Smooth muscle cell (in vitro differentiated cells): Measurements from ENCODE around the gene PSG4. TPM values are rescaled to one million over a fixed set of nuclear protein-coding genes. Genes with fewer than 3 reads are reported as not detected.
"Not testable (repeated sequence)": the region's sequence is repeated elsewhere in the genome, so short reads cannot be mapped to it uniquely, and the experiment has no call there.

Source experiments
- DNase-seq: peaks from one replicate; lab custom pipeline; 2025; ENCODE audit not compliant: unreplicated experiment; lab: John Stamatoyannopoulos, UW
- H2AFZ ChIP-seq: fragments of 200-600 bp; sonication (generic); 2 replicates; pipeline ENCODE4 v1.6.0; 2016; ENCODE audit warnings: antibody characterized with exemption, low read depth, mild to moderate bottlenecking
- H3F3A ChIP-seq: fragments of 200-600 bp; sonication (generic); 2 replicates; pipeline ENCODE4 v1.6.0; 2017; ENCODE audit warnings: antibody characterized with exemption, low read depth
- H3K27ac ChIP-seq: fragments of 200-600 bp; sonication (generic); 2 replicates; pipeline ENCODE4 v1.5.1; 2016; ENCODE audit warnings: low read depth, mild to moderate bottlenecking
- H3K27me3 ChIP-seq: fragments of 200-600 bp; sonication (generic); 2 replicates; pipeline ENCODE4 v1.6.1; 2016; ENCODE audit warnings: low read depth, mild to moderate bottlenecking
- H3K36me3 ChIP-seq: fragments of 200-600 bp; sonication (generic); 2 replicates; pipeline ENCODE4 v1.5.1; 2016; ENCODE audit warnings: low read depth
- H3K4me1 ChIP-seq: fragments of 200-600 bp; sonication (generic); 2 replicates; pipeline ENCODE4 v1.5.1; 2016; ENCODE audit warnings: low read depth
- H3K4me2 ChIP-seq: fragments of 200-600 bp; sonication (generic); 2 replicates; pipeline ENCODE4 v1.6.0; 2016; ENCODE audit warnings: mild to moderate bottlenecking
- H3K4me3 ChIP-seq: fragments of 200-600 bp; sonication (generic); 2 replicates; pipeline ENCODE4 v1.5.1; 2016; ENCODE audit warnings: mild to moderate bottlenecking
- H3K79me2 ChIP-seq: fragments of 200-600 bp; sonication (generic); 2 replicates; pipeline ENCODE4 v1.6.0; 2016; ENCODE audit warnings: low read depth, mild to moderate bottlenecking
- H3K9ac ChIP-seq: fragments of 200-600 bp; sonication (generic); 2 replicates; pipeline ENCODE4 v1.6.0; 2016; ENCODE audit warnings: low read depth
- H3K9me3 ChIP-seq: fragments of 200-600 bp; sonication (generic); replicated peaks from 2 replicates; pipeline ENCODE4 v1.5.1; 2016; ENCODE audit warnings: low read depth
- H4K20me1 ChIP-seq: fragments of 200-600 bp; sonication (generic); 2 replicates; pipeline ENCODE4 v1.6.0; 2016; ENCODE audit warnings: low read depth
- WGBS: methylation state at CpG from one replicate; pipeline ENCODE4 v1.1.7; 2016; ENCODE audit warnings: low lambda C conversion rate; 5-methylcytosine and 5-hydroxymethylcytosine counted together
- polyA plus RNA-seq: library from polyadenylated mRNA; unstranded; fragments of >200 nt; fragmentation: Nextera tagmentation; extraction: Ambion mirVana; gene quantifications from 2 replicates; pipeline ENCODE4 v1.2.1, GENCODE V29; 2016
- total RNA-seq: library from RNA; depleted of rRNA; stranded (reverse); fragments of >200 nt; gene quantifications from 2 replicates; pipeline ENCODE4 v1.2.3, GENCODE V29; 2014

The PSG4 gene
- not detected in 2 replicates for total RNA-seq
- polyA plus RNA-seq, result not detected in 2 replicates

- H2AFZ ChIP-seq, DNase-seq, H4K20me1 ChIP-seq, H3K9me3 ChIP-seq, H3K27me3 ChIP-seq, H3K36me3 ChIP-seq, H3K9ac ChIP-seq, H3K27ac ChIP-seq, H3F3A ChIP-seq, H3K79me2 ChIP-seq, H3K4me1 ChIP-seq, H3K4me2 ChIP-seq, H3K4me3 ChIP-seq: not testable (repeated sequence)
- 65% methylated on average over 9 of the region's 9 CpGs for WGBS
Measured at GRCh38 chr19:43205471-43206105, at the start of gene PSG4. Gene PSG4, minus strand, starts transcription at chr19:43205638. Its CDS starts 102 bp downstream, at chr19:43205536.

DNA sequence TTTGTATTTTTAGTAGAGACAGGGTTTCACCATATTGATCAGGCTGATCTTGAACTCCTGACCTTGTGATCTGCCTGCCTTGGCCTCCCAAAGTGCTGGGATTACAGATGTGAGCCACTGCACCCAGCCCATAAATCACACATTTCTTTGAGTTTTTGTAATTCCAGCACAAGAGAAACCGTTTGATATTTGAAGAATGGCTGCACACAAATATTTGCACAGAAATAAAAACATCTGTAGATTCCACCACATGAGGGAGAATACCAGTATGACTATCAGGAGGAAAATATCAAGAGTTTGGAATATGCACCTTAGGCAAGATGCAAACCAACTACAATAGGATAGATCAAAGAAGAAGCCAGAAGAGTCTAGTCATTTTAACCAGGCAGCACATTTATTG lies 46.0 kb upstream of the PSG4 start:
- not testable (repeated sequence) for H3K4me2 ChIP-seq, H3K4me3 ChIP-seq, H2AFZ ChIP-seq, H3K36me3 ChIP-seq, H3K27me3 ChIP-seq, H3K79me2 ChIP-seq, H3K9me3 ChIP-seq, DNase-seq, H3F3A ChIP-seq, H3K4me1 ChIP-seq, H4K20me1 ChIP-seq, H3K27ac ChIP-seq, H3K9ac ChIP-seq
- WGBS, result 20% methylated on average over 1 of the region's 1 CpG

GRCh38 chr19:43250296-43250695 lies 44.9 kb upstream of the PSG4 start:
- 52% methylated on average over 5 of the region's 5 CpGs for WGBS
- not testable (repeated sequence) for H3K9ac ChIP-seq

DNA sequence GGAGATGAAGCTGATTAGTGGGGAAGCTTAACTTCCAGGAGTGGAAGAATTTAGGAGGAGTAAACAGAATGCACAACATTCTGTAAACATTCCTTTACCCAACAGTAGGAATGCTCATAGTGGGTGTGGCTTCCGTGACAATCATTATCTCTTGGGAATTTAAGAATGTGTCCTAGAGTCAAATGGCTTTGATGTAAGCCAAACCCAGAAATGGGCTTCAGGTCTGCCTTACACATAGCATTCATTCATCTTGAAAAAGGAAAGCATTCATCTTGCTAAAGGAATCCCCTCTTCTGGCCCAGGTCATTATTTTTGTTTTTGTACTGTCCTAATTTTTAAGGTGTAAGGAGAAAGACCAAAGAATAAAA lies 43.2 kb upstream of the PSG4 start:
- H3K9ac ChIP-seq, H4K20me1 ChIP-seq: not testable (repeated sequence)
- WGBS, result 86% methylated on average over 1 of the region's 1 CpG

More at GRCh38 chr19:43250296-43250695, 44.9 kb upstream of the PSG4 start:
- not testable (repeated sequence) for H3K36me3 ChIP-seq, H2AFZ ChIP-seq, H3K79me2 ChIP-seq, H3K27me3 ChIP-seq, H3K4me1 ChIP-seq, H3F3A ChIP-seq, H3K4me3 ChIP-seq, H4K20me1 ChIP-seq, H3K27ac ChIP-seq, DNase-seq, H3K4me2 ChIP-seq, H3K9me3 ChIP-seq

GRCh38 chr19:43247243-43247880 lies 41.9 kb upstream of the PSG4 start:
- not testable (repeated sequence) for H3K4me1 ChIP-seq, H4K20me1 ChIP-seq, H3K27ac ChIP-seq, H3K9ac ChIP-seq, H3K27me3 ChIP-seq, H3K9me3 ChIP-seq, H3F3A ChIP-seq, H2AFZ ChIP-seq, H3K4me3 ChIP-seq, H3K4me2 ChIP-seq, DNase-seq, H3K36me3 ChIP-seq, H3K79me2 ChIP-seq
- 46% methylated on average over 2 of the region's 13 CpGs for WGBS

More for the DNA sequence above, 43.2 kb upstream of the PSG4 start:
- H3K27ac ChIP-seq, H3K79me2 ChIP-seq, H3K36me3 ChIP-seq, DNase-seq, H2AFZ ChIP-seq, H3K9me3 ChIP-seq, H3K27me3 ChIP-seq, H3F3A ChIP-seq, H3K4me1 ChIP-seq, H3K4me3 ChIP-seq, H3K4me2 ChIP-seq: not testable (repeated sequence)

GRCh38 chr19:43245848-43246247 lies 40.4 kb upstream of the PSG4 start:
- not testable (repeated sequence) for H4K20me1 ChIP-seq, H3K36me3 ChIP-seq, DNase-seq, H3K4me3 ChIP-seq, H3K4me1 ChIP-seq, H2AFZ ChIP-seq, H3F3A ChIP-seq, H3K9me3 ChIP-seq, H3K79me2 ChIP-seq, H3K27ac ChIP-seq, H3K9ac ChIP-seq, H3K4me2 ChIP-seq, H3K27me3 ChIP-seq
- 58% methylated on average over 3 of the region's 3 CpGs for WGBS

- H3F3A ChIP-seq, H3K36me3 ChIP-seq, H3K4me1 ChIP-seq, H3K4me2 ChIP-seq, H3K9me3 ChIP-seq, DNase-seq, H3K27ac ChIP-seq, H3K9ac ChIP-seq, H3K4me3 ChIP-seq, H2AFZ ChIP-seq, H3K79me2 ChIP-seq, H4K20me1 ChIP-seq, H3K27me3 ChIP-seq: not testable (repeated sequence)
- WGBS, result 66% methylated on average over 2 of the region's 2 CpGs
Measured at GRCh38 chr19:43242211-43242610, 36.8 kb upstream of the PSG4 start.

GRCh38 chr19:43238213-43238612 lies 32.8 kb upstream of the PSG4 start:
- H4K20me1 ChIP-seq, H3F3A ChIP-seq, DNase-seq, H2AFZ ChIP-seq, H3K9ac ChIP-seq, H3K4me2 ChIP-seq, H3K9me3 ChIP-seq, H3K4me3 ChIP-seq, H3K36me3 ChIP-seq, H3K4me1 ChIP-seq, H3K27me3 ChIP-seq, H3K79me2 ChIP-seq, H3K27ac ChIP-seq: not testable (repeated sequence)
- WGBS, result 75% methylated on average over 4 of the region's 4 CpGs
